ENCODE data around the gene NUP50.

NUP50 gene

DNA sequence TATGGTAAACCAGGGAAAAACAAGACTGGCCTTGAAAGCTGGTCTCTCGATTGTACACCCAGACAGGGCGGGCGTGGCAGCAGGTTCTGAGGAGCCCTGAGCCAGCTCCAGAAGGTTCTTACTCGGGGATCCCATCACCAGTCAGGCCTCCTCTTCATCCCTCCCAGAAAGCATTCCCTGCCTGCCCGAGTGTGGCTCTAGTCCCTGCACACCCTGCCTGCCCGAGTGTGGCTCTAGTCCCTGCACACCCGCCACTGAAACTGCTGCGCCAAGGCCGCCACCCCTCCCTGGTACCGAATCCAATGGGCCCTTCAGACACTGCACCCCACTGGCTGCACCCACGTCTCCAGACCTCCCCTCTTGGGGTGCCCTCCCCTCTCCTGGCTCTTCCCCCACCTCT is 46.9 kb downstream of the NUP50 start:
- no peak for DNase-seq (ENCODE audit: low spot score)

- no peak for DNase-seq (ENCODE audit: low spot score)
Measured at GRCh38 chr22:45210991-45211390, 47.3 kb downstream of the NUP50 start.

GRCh38 chr22:45211435-45211834 is 47.7 kb downstream of the NUP50 start:
- no peak for DNase-seq (ENCODE audit: low spot score)

- DNase-seq (ENCODE audit: low spot score): no peak
Measured at GRCh38 chr22:45211848-45212247, 48.1 kb downstream of the NUP50 start.

GRCh38 chr22:45212306-45212709 is 48.6 kb downstream of the NUP50 start:
- DNase-seq (ENCODE audit: low spot score): no peak

GRCh38 chr22:45212992-45213751 is 49.4 kb downstream of the NUP50 start:
- DNase-seq (ENCODE audit: low spot score): no peak

DNA sequence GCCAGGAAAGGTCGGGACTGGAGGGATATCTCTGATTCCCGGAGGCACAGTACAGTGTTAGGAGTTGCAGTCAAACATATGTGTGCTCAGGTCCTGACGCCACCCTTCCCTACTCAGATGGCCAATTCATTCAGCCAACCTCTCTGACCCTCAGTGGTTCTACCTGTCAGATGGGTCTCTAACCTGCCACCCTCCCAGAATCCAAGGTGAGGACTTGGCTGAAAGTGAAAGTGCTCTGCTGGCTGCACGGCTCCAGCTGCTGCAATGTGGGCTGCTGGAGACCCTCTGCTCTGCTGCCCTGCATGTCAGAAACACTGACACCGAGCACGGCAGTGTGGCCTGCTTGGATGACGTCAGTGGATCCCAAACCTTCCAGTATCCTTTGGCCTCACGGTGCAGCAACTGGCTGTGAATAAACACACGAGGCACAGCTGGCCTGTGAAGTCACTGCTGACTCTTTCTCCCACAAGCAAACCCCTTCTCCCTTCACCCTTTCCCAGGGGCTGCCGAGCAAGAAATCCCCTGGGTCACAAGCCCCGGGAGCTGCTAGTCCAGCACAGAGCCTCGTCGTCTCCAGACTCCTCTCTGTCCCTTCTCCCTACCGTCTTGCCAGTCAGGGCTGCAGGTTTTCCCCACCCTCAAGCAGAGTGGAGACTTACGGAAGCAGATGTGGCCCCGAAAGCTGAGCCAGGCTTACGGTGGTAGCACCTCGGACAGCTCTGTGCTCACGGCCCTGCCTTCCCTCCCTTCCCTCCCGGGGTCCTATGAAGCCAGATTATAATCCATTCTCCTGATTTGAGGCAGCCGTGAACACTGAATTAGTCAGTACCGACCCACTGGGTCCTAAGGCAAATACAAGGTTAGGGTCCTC is 52.6 kb downstream of the NUP50 start:
- DNase-seq (ENCODE audit: low spot score): no peak

GRCh38 chr22:45217345-45217744 is 53.6 kb downstream of the NUP50 start:
- DNase-seq (ENCODE audit: low spot score): no peak

GRCh38 chr22:45217806-45218205 is 54.1 kb downstream of the NUP50 start:
- DNase-seq (ENCODE audit: low spot score): no peak

DNA sequence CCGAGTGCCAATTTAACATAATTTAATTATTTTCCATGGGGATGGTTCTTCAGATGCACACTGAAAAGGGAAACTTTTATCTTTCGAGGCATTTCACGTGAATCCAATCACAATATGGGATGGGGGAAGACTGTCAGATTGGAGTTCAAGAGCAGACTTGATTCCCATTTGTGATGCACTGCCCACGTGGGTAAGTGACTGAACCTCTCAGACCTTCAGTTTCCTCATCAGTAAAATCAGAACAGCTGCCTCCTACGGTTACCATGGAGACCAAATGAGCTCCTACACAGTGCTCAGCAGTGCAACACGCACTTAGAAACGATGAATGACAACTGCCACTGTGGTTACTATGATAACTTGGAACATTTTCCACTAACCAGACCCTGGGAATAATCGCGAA is 55.3 kb downstream of the NUP50 start:
- DNase-seq (ENCODE audit: low spot score): no peak

- no peak for DNase-seq (ENCODE audit: low spot score)
Measured at GRCh38 chr22:45221201-45221600, 57.5 kb downstream of the NUP50 start.

GRCh38 chr22:45223304-45224117 is 59.8 kb downstream of the NUP50 start:
- no peak for DNase-seq (ENCODE audit: low spot score)

DNA sequence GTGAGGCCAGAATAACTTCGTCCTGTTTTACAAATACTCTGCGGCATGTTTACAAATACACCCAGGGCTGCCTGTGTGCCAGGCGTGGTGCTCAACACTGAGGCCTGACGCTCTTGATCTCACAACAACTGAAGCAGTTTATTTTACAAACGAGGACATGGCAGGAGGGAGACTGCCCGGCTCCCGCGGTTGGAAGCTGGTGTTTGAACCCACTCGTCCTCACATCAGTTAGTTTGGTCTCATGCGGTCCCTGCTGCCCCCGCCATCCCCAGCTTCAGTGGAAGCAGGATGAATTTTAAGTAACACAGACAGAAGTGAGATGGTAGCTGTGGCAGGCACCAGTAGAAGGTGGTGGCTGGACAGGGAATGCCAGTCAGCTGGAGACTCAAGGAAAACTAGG is 60.6 kb downstream of the NUP50 start:
- no peak for DNase-seq (ENCODE audit: low spot score)

GRCh38 chr22:45224988-45225731 is 61.4 kb downstream of the NUP50 start:
- DNase-seq (ENCODE audit: low spot score): no peak

GRCh38 chr22:45225732-45226502 is 62.2 kb downstream of the NUP50 start:
- DNase-seq (ENCODE audit: low spot score): no peak

DNA sequence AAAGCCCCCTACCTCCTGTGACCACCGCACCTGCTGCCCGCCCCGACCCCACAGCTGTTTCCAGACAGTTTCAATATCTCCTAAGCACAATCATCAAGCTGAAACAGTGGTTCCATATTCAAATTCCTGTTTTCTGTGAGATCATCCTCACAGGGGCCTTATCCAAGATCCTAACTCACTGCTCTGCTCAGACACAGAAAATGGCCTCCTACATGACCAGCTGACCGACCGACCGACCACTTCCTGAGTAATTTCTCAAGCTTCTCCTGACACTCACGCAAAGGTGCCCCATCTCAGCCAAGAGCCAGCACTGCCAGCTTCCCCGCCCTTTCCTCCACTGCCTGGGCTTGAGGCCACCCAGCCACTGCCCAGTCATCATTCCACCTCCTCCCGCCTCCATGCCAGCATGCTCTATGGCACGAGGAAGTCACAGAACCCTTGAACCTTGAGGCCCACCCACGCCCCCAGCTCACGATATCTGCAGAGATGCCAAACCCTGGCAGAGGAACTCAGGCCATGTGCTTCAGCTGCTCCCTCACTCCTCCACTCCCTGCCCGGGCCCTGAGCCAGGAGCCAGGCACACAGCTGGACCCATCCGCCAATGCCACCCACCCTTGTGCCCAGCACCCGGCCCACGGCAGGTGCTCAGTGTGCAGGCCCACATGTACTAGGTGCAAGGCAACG is 62.9 kb downstream of the NUP50 start:
- peak; percentile 34 for DNase-seq (ENCODE audit: low spot score)

GRCh38 chr22:45227645-45228400 is 64.1 kb downstream of the NUP50 start:
- no peak for DNase-seq (ENCODE audit: low spot score)

DNA sequence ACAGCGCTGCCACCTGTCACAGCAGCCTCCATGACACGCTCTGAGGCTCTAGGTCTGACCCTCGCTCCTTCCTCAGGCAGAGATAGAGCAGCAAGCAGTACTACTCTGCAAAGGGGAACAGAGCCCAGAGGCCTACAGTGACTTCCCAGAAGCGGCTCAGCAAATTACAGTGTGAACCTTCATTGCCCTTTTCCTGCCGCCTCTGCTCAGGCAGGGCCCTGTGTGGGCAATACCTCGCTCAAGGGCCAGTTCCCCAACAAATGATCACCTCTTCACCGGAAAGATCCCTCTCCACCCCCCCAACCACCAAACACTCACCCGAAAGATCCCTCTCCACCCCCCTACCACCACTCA is 64.7 kb downstream of the NUP50 start:
- no peak for DNase-seq (ENCODE audit: low spot score)

GRCh38 chr22:45229181-45229580 is 65.5 kb downstream of the NUP50 start:
- DNase-seq (ENCODE audit: low spot score): no peak

Measured in LoVo (cell line).